H1 (cell line): ENCODE measurements around the gene DLAT. TPM values are rescaled to one million over a fixed set of nuclear protein-coding genes. Genes with fewer than 3 reads are reported as not detected.

ENCODE experiments used
- CTCF ChIA-PET: fragments of 300-600 bp; sonication (Branson Sonifier 250); formaldehyde crosslinking; loops from one replicate; lab custom pipeline; 2021; ENCODE audit not compliant: partially characterized antibody; lab: Charles Lee
- POLR2A ChIA-PET: fragments of 300-600 bp; sonication (Branson Sonifier 250); formaldehyde crosslinking; loops from one replicate; lab custom pipeline; 2021; ENCODE audit warnings: inconsistent platforms; ENCODE audit not compliant: partially characterized antibody; lab: Charles Lee
- DNase-seq, 2 experiments: peaks; one replicate each; pipeline versions ENCODE4 v3.0.0 to v3.0.0-alpha.2; 2010 to 2022; ENCODE audit warnings: low spot score in 2 of 2, low read depth in 1 of 2, mixed read lengths in 1 of 2
- FAIRE-seq: peaks from 2 replicates; lab custom pipeline; 2011; peaks lifted over from hg19 to GRCh38; lab: Jason Lieb, UNC
- H2AFZ ChIP-seq: 2 replicates; pipeline ENCODE4 v1.8.1; 2012; ENCODE audit warnings: low read length, inconsistent platforms
- H2AK5ac ChIP-seq: 2 replicates; pipeline ENCODE4 v1.6.1; 2013; ENCODE audit warnings: low read depth, low read length
- H2BK120ac ChIP-seq: replicated peaks from 2 replicates; pipeline ENCODE3; 2013; ENCODE audit warnings: low read depth, low read length, inconsistent platforms
- H2BK12ac ChIP-seq: 2 replicates; pipeline ENCODE4 v1.6.1; 2013; ENCODE audit warnings: low read depth, low read length
- H2BK15ac ChIP-seq: 2 replicates; pipeline ENCODE4 v1.6.1; 2013; ENCODE audit warnings: low read length
- H2BK20ac ChIP-seq: 2 replicates; pipeline ENCODE4 v1.6.1; 2013; ENCODE audit warnings: low read length
- H2BK5ac ChIP-seq: 2 replicates; pipeline ENCODE4 v1.6.1; 2013; ENCODE audit warnings: low read depth, low read length
- H3K14ac ChIP-seq: 2 replicates; pipeline ENCODE4 v1.6.1; 2013; ENCODE audit warnings: inconsistent platforms; ENCODE audit not compliant: insufficient read length
- H3K18ac ChIP-seq: 2 replicates; pipeline ENCODE4 v1.6.1; 2013; ENCODE audit warnings: low read length; ENCODE audit errors: extremely low read depth
- H3K23ac ChIP-seq: 2 replicates; pipeline ENCODE4 v1.6.1; 2013; ENCODE audit warnings: inconsistent platforms; ENCODE audit not compliant: insufficient read length
- H3K23me2 ChIP-seq: 2 replicates; pipeline ENCODE4 v1.6.1; 2013; ENCODE audit warnings: low read depth, low read length
- H3K27ac ChIP-seq: 2 replicates; pipeline ENCODE4 v1.6.1; 2011; ENCODE audit warnings: low read depth, low read length, inconsistent platforms
- H3K27me3 ChIP-seq, 4 experiments: replicated peaks in 1 of 4; 1 replicate in 1 of 4; 2 replicates in 3 of 4; pipeline versions ENCODE4 v1.6.1 to v1.8.1; 2011 to 2013; ENCODE audit warnings: low read length in 3 of 4, mild to moderate bottlenecking in 3 of 4, inconsistent platforms in 2 of 4, mixed read lengths in 2 of 4, moderate library complexity in 1 of 4; ENCODE audit not compliant: control insufficient read depth in 3 of 4, insufficient read depth in 3 of 4; ENCODE audit errors: extremely low read depth in 1 of 4
- H3K36me3 ChIP-seq, 4 experiments: 2 replicates each; pipeline versions ENCODE4 v1.6.1 to v1.8.1; 2011 to 2013; ENCODE audit warnings: mild to moderate bottlenecking in 4 of 4, low read length in 3 of 4, moderate library complexity in 2 of 4, control low read depth in 1 of 4, inconsistent platforms in 1 of 4; ENCODE audit not compliant: insufficient read depth in 4 of 4, control insufficient read depth in 2 of 4
- H3K4ac ChIP-seq: replicated peaks from 2 replicates; pipeline ENCODE3; 2013; ENCODE audit warnings: low read length, low read depth, mixed read lengths, inconsistent platforms; ENCODE audit not compliant: insufficient read length
- H3K4me1 ChIP-seq, 4 experiments: replicated peaks in 1 of 4; 1 replicate in 1 of 4; 2 replicates in 3 of 4; pipeline versions ENCODE4 v1.6.1 to v1.8.1; 2011 to 2013; ENCODE audit warnings: low read length in 3 of 4, inconsistent platforms in 2 of 4, mixed read lengths in 1 of 4; ENCODE audit not compliant: insufficient read depth in 4 of 4, control insufficient read depth in 3 of 4
- H3K4me2 ChIP-seq, 2 experiments: 2 replicates each; pipeline versions ENCODE4 v1.6.1 to v1.8.1; 2011 to 2013; ENCODE audit warnings: low read depth in 2 of 2, low read length in 2 of 2, control low read depth in 1 of 2, inconsistent platforms in 1 of 2, mild to moderate bottlenecking in 1 of 2; ENCODE audit not compliant: insufficient read depth in 1 of 2
- H3K4me3 ChIP-seq, 4 experiments: fragments of 200-600, 300-600 bp in 1 of 4; sonication (generic), shearing (Covaris generic), sonication (Bioruptor Twin) in 1 of 4; 2 replicates each; pipeline versions ENCODE4 v1.5.1 to v1.8.1; 2011 to 2016; ENCODE audit warnings: low read length in 4 of 4, low read depth in 3 of 4, control low read depth in 2 of 4, inconsistent platforms in 2 of 4, mild to moderate bottlenecking in 2 of 4, mixed read lengths in 1 of 4, moderate library complexity in 1 of 4; ENCODE audit not compliant: insufficient read depth in 2 of 4; ENCODE audit errors: extremely low read depth in 1 of 4
- H3K56ac ChIP-seq: replicated peaks from 2 replicates; pipeline ENCODE3; 2013; ENCODE audit warnings: low read depth, mild to moderate bottlenecking, mixed read lengths, low read length, inconsistent platforms; ENCODE audit not compliant: insufficient read length
- H3K79me1 ChIP-seq: 2 replicates; pipeline ENCODE4 v1.6.1; 2013; ENCODE audit warnings: low read depth, low read length, control low read depth
- H3K79me2 ChIP-seq, 2 experiments: 2 replicates each; pipeline versions ENCODE4 v1.6.1 to v1.8.1; 2012 to 2013; ENCODE audit warnings: low read length in 2 of 2, mild to moderate bottlenecking in 2 of 2, inconsistent platforms in 1 of 2; ENCODE audit not compliant: insufficient read depth in 2 of 2, control insufficient read depth in 1 of 2
- H3K9ac ChIP-seq, 4 experiments: replicated peaks in 1 of 4; 1 replicate in 1 of 4; 2 replicates in 3 of 4; pipeline versions ENCODE4 v1.6.1 to v1.8.1; 2011 to 2013; ENCODE audit warnings: low read depth in 3 of 4, low read length in 3 of 4, control low read depth in 2 of 4, mild to moderate bottlenecking in 2 of 4, moderate library complexity in 2 of 4, inconsistent platforms in 1 of 4; ENCODE audit errors: extremely low read depth in 1 of 4
- H3K9me3 ChIP-seq, 2 experiments: 2 replicates each; pipeline versions ENCODE4 v1.6.1 to v1.8.1; 2012 to 2013; ENCODE audit warnings: mild to moderate bottlenecking in 2 of 2, moderate library complexity in 2 of 2, control low read depth in 1 of 2, inconsistent platforms in 1 of 2, low read depth in 1 of 2, low read length in 1 of 2, mixed read lengths in 1 of 2; ENCODE audit not compliant: insufficient read depth in 2 of 2
- H4K20me1 ChIP-seq, 2 experiments: replicated peaks in 1 of 2; 2 replicates each; pipeline versions ENCODE3 to v1.8.1; 2011 to 2013; ENCODE audit warnings: inconsistent platforms in 2 of 2, low read length in 2 of 2, mild to moderate bottlenecking in 1 of 2; ENCODE audit not compliant: insufficient read depth in 2 of 2, control insufficient read depth in 1 of 2
- H4K5ac ChIP-seq: 2 replicates; pipeline ENCODE4 v1.6.1; 2013; ENCODE audit warnings: low read length, low read depth, mixed read lengths, inconsistent platforms; ENCODE audit not compliant: insufficient read length
- H4K8ac ChIP-seq: 2 replicates; pipeline ENCODE4 v1.8.0; 2013; ENCODE audit warnings: mild to moderate bottlenecking, moderate library complexity, low read length, inconsistent platforms; ENCODE audit not compliant: insufficient read depth; ENCODE audit errors: extremely low read depth
- H4K91ac ChIP-seq: replicated peaks from 2 replicates; pipeline ENCODE3; 2013; ENCODE audit warnings: low read length, mixed read lengths, inconsistent platforms; ENCODE audit not compliant: insufficient read length
- CBX8 ChIP-seq: fragments of 300-800, 300-1000 bp; sonication (generic); IDR thresholded peaks from 2 replicates; pipeline ENCODE4 v1.7.1; 2016; ENCODE audit warnings: low read depth, low read length, borderline replicate concordance
- CHD1 ChIP-seq: IDR thresholded peaks from 2 replicates; pipeline ENCODE4 v1.6.1; 2012; ENCODE audit warnings: low read depth, low read length, improper control_type of control experiment
- CTBP2 ChIP-seq: IDR thresholded peaks from 2 replicates; pipeline ENCODE4 v1.7.0; 2011; ENCODE audit warnings: borderline replicate concordance, mild to moderate bottlenecking, moderate library complexity, mixed read lengths, low read length; ENCODE audit not compliant: insufficient read depth, insufficient read length
- EGR1 ChIP-seq: IDR thresholded peaks from 2 replicates; pipeline ENCODE4 v1.6.1; 2011; ENCODE audit warnings: low read depth, low read length, borderline replicate concordance
- GABPA ChIP-seq: IDR thresholded peaks from 2 replicates; pipeline ENCODE4 v1.6.1; 2011; ENCODE audit warnings: mild to moderate bottlenecking, low read length, moderate library complexity, borderline replicate concordance; ENCODE audit not compliant: insufficient read depth
- SAP30 ChIP-seq: fragments of 300-600 bp; sonication (generic); IDR thresholded peaks from 2 replicates; pipeline ENCODE4 v1.7.1; 2012; ENCODE audit warnings: low read length, moderate library complexity, mild to moderate bottlenecking, inconsistent platforms; ENCODE audit not compliant: insufficient read depth, insufficient replicate concordance
- SIX5 ChIP-seq: IDR thresholded peaks from 2 replicates; pipeline ENCODE4 v1.6.1; 2011; ENCODE audit warnings: mild to moderate bottlenecking, low read depth, low read length
- WGBS, 2 experiments: shearing (Covaris generic) in 1 of 2; methylation state at CpG; one replicate each; pipeline versions ENCODE4 v1.1.6 to v1.1.7; 2013 to 2015; ENCODE audit warnings: low lambda C conversion rate in 2 of 2, mixed read lengths in 2 of 2, inconsistent platforms in 1 of 2, low coverage in 1 of 2, missing lambda C conversion rate in 1 of 2; ENCODE audit not compliant: insufficient replicate concordance in 2 of 2, insufficient coverage in 1 of 2, insufficient read length in 1 of 2; ENCODE audit errors: extremely low coverage in 1 of 2, missing lambda C conversion rate in 1 of 2; 5-methylcytosine and 5-hydroxymethylcytosine counted together
- polyA plus RNA-seq, 7 experiments: library from polyadenylated mRNA; depleted of rRNA in 3 of 7; stranded (reverse) in 5 of 7; unstranded in 2 of 7; fragments of >200 nt in 5 of 7; fragments of 200-250 nt in 2 of 7; gene quantifications; 1 replicate in 5 of 7; 2 replicates in 1 of 7; 4 replicates in 1 of 7; pipeline versions ENCODE4 v1.2.1 to v1.2.3, GENCODE V29; 2011 to 2013; ENCODE audit warnings: missing spikeins in 2 of 7, mixed read lengths in 2 of 7
- total RNA-seq: library from RNA; stranded (reverse); fragmentation: NEBNext Ultra II Directional; extraction: Animal tissue kit (Norgen Biotek cat#: 25700); gene quantifications from 2 replicates; pipeline ENCODE4 v1.2.1, GENCODE V29; 2021

Gene DLAT
- total and polyA plus RNA-seq, 2 of the 8 experiments (the other 6 are each of a cell fraction or from before 2014, with no cell fraction given) = 23.1 to 66.2 TPM

DNA sequence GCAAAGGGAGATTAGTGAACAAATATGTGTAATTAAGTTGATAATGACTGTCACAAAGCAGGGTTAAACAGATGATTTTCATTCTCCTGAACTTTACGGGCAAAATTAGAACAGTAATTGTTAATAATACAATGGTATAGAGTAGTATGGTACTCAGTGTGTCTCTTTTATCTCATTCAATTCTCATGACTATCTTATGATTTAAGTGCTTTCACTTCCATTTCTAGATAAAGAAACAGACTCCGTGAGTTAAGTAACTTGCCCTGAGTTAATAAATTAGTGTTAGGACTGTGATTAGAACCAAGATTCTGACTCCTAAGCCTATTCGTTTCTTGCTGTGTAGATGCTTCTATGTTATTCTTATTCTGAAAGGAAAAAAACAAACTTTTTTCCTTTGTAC is 26.6 kb downstream of the DLAT start:
- ChIA-PET CTCF (interaction anchor here (0.7 kb wide), 1 partner anchor 113 kb away, joined by 3 read pairs; no protein-coding TSS in a partner anchor), POLR2A (interaction anchor here (2.5 kb wide), 1 partner anchor 12 kb away, joined by 8 read pairs; no protein-coding TSS in a partner anchor)
- Histone ChIP-seq H3K79me1 (no peaks in the 10 kb centered on the region), H4K91ac (no peak overlapping the region), H2BK20ac (no peak overlapping the region), H3K27ac (no peak overlapping the region), H3K4me2 (no peak overlapping the region), H3K27me3 (no peaks in the 10 kb centered on the region), H3K79me2 (peaks cover 0 to 2% of the 10 kb centered on the region in 2 experiments; a peak in 2 of 4 replicates), H3K9me3 (no peaks in the 10 kb centered on the region), H3K4me1 (no peaks in the 10 kb centered on the region), H2BK120ac (no peak overlapping the region), H4K5ac (no peak overlapping the region), H4K20me1 (no peaks in the 10 kb centered on the region), H3K36me3 (peaks cover 3 to 51% (median 22%) of the 10 kb centered on the region in 4 experiments; a peak in 6 of 8 replicates), H3K18ac (no peak overlapping the region), H2AFZ (no peak overlapping the region), H2AK5ac (no peak overlapping the region), H4K8ac (no peak overlapping the region), H3K56ac (no peak overlapping the region), H2BK15ac (no peak overlapping the region), H3K14ac (no peak overlapping the region), H3K4me3 (no peak overlapping the region), H3K23ac (no peak overlapping the region), H2BK5ac (no peak overlapping the region), H3K9ac (no peak overlapping the region), H2BK12ac (no peak overlapping the region), H3K23me2 (no peaks in the 10 kb centered on the region), H3K4ac (no peak overlapping the region)
- DNase-seq = no peak
- FAIRE-seq = no peak
- TF ChIP-seq CHD1 (no peak), EGR1 (no peak), CTBP2 (no peak), GABPA (no peak), SAP30 (no peak), SIX5 (no peak), CBX8 (no peak)
- WGBS, 2 experiments = 84% methylated on average over 3 of the region's 3 CpGs; no CpG with 5 or more reads in 1 of the 2 experiments
